Kidney (tissue), 14 donors: ENCODE data around the gene PARL. TPM values are rescaled to one million over a fixed set of nuclear protein-coding genes. Genes with fewer than 3 reads are reported as not detected.

Experiments used
- DNase-seq, 5 donors: peaks; one replicate each; pipeline ENCODE4 v3.0.0-alpha.2; 2013 to 2020
- FAIRE-seq: peaks from 2 replicates; lab custom pipeline; 2012; peaks lifted over from hg19 to GRCh38; lab: Jason Lieb, UNC
- H3K27ac ChIP-seq, 2 donors: one replicate each; pipeline ENCODE4 v1.7.0; 2013; ENCODE audit warnings: low read depth in 2 of 2, low read length in 2 of 2, inconsistent platforms in 1 of 2
- H3K27me3 ChIP-seq: one replicate; pipeline ENCODE4 v1.7.1; 2013; ENCODE audit warnings: low read length, inconsistent platforms; ENCODE audit not compliant: control insufficient read depth, insufficient read depth
- H3K36me3 ChIP-seq, 3 donors: one replicate each; pipeline versions ENCODE4 v1.7.0 to v1.7.1; 2013; ENCODE audit warnings: low read length in 3 of 3, control low read depth in 1 of 3, inconsistent platforms in 1 of 3; ENCODE audit not compliant: insufficient read depth in 3 of 3, control insufficient read depth in 2 of 3
- H3K4me1 ChIP-seq, 3 donors: one replicate each; pipeline versions ENCODE4 v1.7.0 to v1.7.1; 2013; ENCODE audit warnings: low read length in 3 of 3, inconsistent platforms in 1 of 3, low read depth in 1 of 3; ENCODE audit not compliant: control insufficient read depth in 2 of 3, insufficient read depth in 2 of 3
- H3K4me3 ChIP-seq, 3 donors: one replicate each; pipeline versions ENCODE4 v1.7.0 to v1.8.1; 2013; ENCODE audit warnings: low read length in 3 of 3, control low read depth in 1 of 3, inconsistent platforms in 1 of 3
- H3K9ac ChIP-seq, 3 donors: one replicate each; pipeline versions ENCODE4 v1.7.0 to v1.7.1; 2013; ENCODE audit warnings: low read length in 3 of 3, control low read depth in 1 of 3, inconsistent platforms in 1 of 3
- H3K9me3 ChIP-seq, 3 donors: one replicate each; pipeline versions ENCODE4 v1.7.0 to v1.7.1; 2013; ENCODE audit warnings: low read length in 3 of 3, control low read depth in 1 of 3, inconsistent platforms in 1 of 3; ENCODE audit not compliant: control insufficient read depth in 2 of 3, insufficient read depth in 1 of 3
- intact Hi-C: fragments of 100-400 bp; cut with DNase I; formaldehyde crosslinking; loops from one replicate; pipeline ENCODE4 v1.11.1; 2022
- polyA plus RNA-seq: library from polyadenylated mRNA; stranded (reverse); fragments of 350-450 nt; fragmentation: Illumina TruSeq; extraction: RNeasy Lipid Tissue Mini Kit (QIAGEN cat#74804); gene quantifications from one replicate; pipeline ENCODE4 v1.2.3, GENCODE V29; 2014; ENCODE audit warnings: low read depth, low replicate concordance; ENCODE audit not compliant: insufficient read depth
- total RNA-seq: library from RNA; stranded (reverse); fragmentation: NEBNext Ultra II Directional; extraction: Animal tissue kit (Norgen Biotek cat#: 25700); gene quantifications from one replicate; pipeline ENCODE4 v1.2.1, GENCODE V29; 2021
- TF ChIP-seq, protein P1 (sequence below): IDR thresholded peaks from 3 replicates; pipeline ENCODE4 v1.5.1; 2012; ENCODE audit warnings: mild to moderate bottlenecking, moderate library complexity, borderline replicate concordance; ENCODE audit not compliant: insufficient read depth; ENCODE audit errors: extremely low read depth
- donor health status: control.
- donor health status: control.
- donor health status: control.
- donor health status: control.
- donor health status: control.
- donor health status: DM: yes; HTN: yes; CAD: no.
- donor health status: Normal renal cell carcinoma (clear cell type).

The PARL gene
- total and polyA plus RNA-seq, 2 donors from 2014 or later, result 70.2 to 88.8 TPM

DNA sequence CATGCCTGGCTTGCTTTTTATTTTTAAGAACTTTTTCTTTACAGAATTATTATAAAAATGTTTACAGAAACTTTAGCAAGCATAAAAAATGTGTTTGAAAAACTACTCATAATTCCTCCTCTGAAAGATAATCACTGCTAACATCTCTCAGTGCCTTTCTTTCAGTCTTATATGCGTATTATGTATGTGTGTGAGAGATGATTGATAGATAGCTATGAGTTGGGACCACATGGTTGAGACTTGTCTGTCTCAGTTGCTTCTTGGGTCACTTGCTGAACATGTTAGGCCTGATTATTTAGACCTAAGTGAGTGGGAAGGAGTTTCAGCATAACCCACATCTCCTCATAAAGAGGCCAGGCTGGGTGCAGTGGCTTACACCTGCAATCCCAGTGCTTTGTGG is 70.4 kb downstream of the PARL start:
- no peak for DNase-seq
- H3K36me3 ChIP-seq, result peaks cover 0 to 11% (median 3%) of the 10 kb centered on the region in 3 donors
- intact Hi-C loops, result no loop called here
- H3K27me3 ChIP-seq, result no peaks in the 10 kb centered on the region
- no peak overlapping the region for H3K27ac ChIP-seq
- H3K4me3 ChIP-seq, result no peak overlapping the region
- FAIRE-seq, result no peak
- no peaks in the 10 kb centered on the region for H3K4me1 ChIP-seq
- no peak overlapping the region for H3K9ac ChIP-seq
- TF ChIP-seq, protein P1, sequence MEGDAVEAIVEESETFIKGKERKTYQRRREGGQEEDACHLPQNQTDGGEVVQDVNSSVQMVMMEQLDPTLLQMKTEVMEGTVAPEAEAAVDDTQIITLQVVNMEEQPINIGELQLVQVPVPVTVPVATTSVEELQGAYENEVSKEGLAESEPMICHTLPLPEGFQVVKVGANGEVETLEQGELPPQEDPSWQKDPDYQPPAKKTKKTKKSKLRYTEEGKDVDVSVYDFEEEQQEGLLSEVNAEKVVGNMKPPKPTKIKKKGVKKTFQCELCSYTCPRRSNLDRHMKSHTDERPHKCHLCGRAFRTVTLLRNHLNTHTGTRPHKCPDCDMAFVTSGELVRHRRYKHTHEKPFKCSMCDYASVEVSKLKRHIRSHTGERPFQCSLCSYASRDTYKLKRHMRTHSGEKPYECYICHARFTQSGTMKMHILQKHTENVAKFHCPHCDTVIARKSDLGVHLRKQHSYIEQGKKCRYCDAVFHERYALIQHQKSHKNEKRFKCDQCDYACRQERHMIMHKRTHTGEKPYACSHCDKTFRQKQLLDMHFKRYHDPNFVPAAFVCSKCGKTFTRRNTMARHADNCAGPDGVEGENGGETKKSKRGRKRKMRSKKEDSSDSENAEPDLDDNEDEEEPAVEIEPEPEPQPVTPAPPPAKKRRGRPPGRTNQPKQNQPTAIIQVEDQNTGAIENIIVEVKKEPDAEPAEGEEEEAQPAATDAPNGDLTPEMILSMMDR, result no peak
- H3K9me3 ChIP-seq, result no peaks in the 10 kb centered on the region

DNA sequence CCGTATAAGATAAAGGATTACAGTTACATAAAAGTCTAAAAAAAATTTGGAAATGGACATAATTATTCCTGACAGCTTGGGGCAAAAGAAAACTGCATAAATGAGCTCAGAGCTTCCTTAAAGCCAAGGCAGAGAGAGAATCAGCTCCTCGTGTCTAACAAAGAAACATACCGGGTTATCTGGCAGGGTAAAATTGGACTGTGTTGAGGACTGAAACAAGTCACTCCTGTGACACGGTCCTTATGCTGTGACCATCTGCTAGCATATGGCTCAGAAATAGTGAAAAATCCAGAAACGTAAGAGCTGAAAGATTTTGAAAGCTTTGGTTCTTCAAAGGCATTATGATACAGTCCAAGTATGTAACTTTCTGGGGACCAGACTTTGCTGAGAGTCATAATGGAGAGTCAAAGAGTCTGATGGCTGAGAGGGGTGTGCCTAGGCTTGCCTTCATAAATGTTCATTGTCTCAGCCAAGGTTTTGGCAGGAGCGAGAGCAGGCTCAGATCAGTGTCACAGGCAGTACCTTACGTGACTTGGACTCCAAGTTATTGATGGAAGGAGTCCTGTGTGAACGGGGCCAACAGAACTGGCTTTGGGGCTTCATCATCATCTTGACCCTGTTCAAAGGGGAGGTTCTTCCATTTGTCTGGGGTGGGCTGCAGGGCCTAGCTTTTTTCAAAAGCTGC is 71.8 kb downstream of the PARL start:
- DNase-seq, result no peak
- intact Hi-C loops, result no loop called here
- Histone ChIP-seq H3K36me3 (peaks cover 3 to 11% (median 4%) of the 10 kb centered on the region in 3 donors), H3K9ac (no peak overlapping the region), H3K4me1 (no peaks in the 10 kb centered on the region), H3K27ac (no peak overlapping the region), H3K27me3 (no peaks in the 10 kb centered on the region), H3K4me3 (no peak overlapping the region), H3K9me3 (no peaks in the 10 kb centered on the region)
- TF ChIP-seq, protein P1, result no peak
- no peak for FAIRE-seq

DNA sequence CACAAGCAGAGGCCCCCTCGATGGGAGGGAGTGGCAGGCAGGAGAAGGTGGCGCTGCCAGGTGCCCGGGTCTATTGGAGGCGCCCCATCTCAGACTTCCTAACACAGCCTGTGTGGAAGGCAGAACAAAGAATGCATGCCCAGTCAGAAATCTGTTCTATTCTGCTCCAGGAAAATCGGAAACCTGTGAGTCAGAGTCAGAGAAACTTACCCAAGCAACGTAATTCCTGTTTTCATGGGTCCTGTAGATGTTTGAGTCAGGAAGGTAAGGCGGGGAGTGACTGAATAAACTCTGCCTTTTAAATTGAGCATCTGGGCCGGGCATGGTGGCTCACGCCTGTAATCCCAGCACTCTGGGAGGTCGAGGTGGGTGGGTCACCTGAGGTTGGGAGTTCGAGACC is 73.0 kb downstream of the PARL start:
- H3K9ac ChIP-seq, result no peak overlapping the region
- H3K4me3 ChIP-seq, result no peak overlapping the region
- FAIRE-seq (no peak), DNase-seq (no peak)
- H3K27me3 ChIP-seq, result no peaks in the 10 kb centered on the region
- peaks cover 3 to 18% (median 13%) of the 10 kb centered on the region in 3 donors for H3K36me3 ChIP-seq
- TF ChIP-seq, protein P1, result no peak
- no peak overlapping the region for H3K27ac ChIP-seq
- no peaks in the 10 kb centered on the region for H3K4me1 ChIP-seq
- H3K9me3 ChIP-seq, result no peaks in the 10 kb centered on the region
- intact Hi-C loops, result no loop called here
